K562 (cell line): ENCODE measurements around the gene WNT16. TPM values are rescaled to one million over a fixed set of nuclear protein-coding genes. Genes with fewer than 3 reads are reported as not detected.

Source experiments
- ATAC-seq: fragments of 200-7000 bp; cut with Tn5 transposase; 3 replicates; pipeline ENCODE4 v1.9.1; 2020; ENCODE audit warnings: moderate library complexity
- BruUV-seq: library from RNA; stranded (reverse); fragments of 400-500 nt; replicated peaks from 2 replicates; lab custom pipeline; 2021; lab: Mats Ljungman, UMichigan
- CTCF ChIA-PET: fragments of 300-600 bp; formaldehyde crosslinking; extraction: SDS; loops from one replicate; lab custom pipeline; 2021; ENCODE audit warnings: low intra/inter-chr PET ratio; lab: Yijun Ruan, JAX
- POLR2A ChIA-PET: fragments of 300-600, 350-650 bp; sonication (Branson Sonifier 250); formaldehyde crosslinking; extraction: SDS; loops from one replicate; lab custom pipeline; 2021; ENCODE audit warnings: antibody characterized with exemption, inconsistent platforms; lab: Yijun Ruan, JAX
- DNase-seq, 4 experiments: peaks; one replicate each; pipeline versions ENCODE4 v3.0.0 to v3.0.0-alpha.2; 2011 to 2018; ENCODE audit warnings: low spot score in 3 of 4, mixed read lengths in 3 of 4; ENCODE audit errors: extremely low read depth in 1 of 4
- FAIRE-seq: peaks from 2 replicates; lab custom pipeline; 2011; peaks lifted over from hg19 to GRCh38; lab: Jason Lieb, UNC
- H2AFZ ChIP-seq: 2 replicates; pipeline ENCODE4 v1.6.0; 2011; ENCODE audit warnings: low read depth, low read length, control low read depth, inconsistent platforms
- H3K27ac ChIP-seq: fragments of 200-600 bp; 3 replicates; pipeline ENCODE4 v1.8.0; 2011; ENCODE audit warnings: low read depth, mild to moderate bottlenecking, control low read depth, inconsistent platforms, low read length, moderate library complexity, mixed read lengths; ENCODE audit errors: extremely low read depth
- H3K27me3 ChIP-seq, 2 experiments: fragments of 300-600 bp in 1 of 2; 2 replicates in 1 of 2; 3 replicates in 1 of 2; pipeline versions ENCODE4 v1.6.0 to v1.8.0; 2011; ENCODE audit warnings: inconsistent platforms in 2 of 2, low read length in 2 of 2, mild to moderate bottlenecking in 1 of 2, mixed read lengths in 1 of 2, moderate library complexity in 1 of 2; ENCODE audit not compliant: control insufficient read depth in 2 of 2, insufficient read depth in 2 of 2
- H3K36me3 ChIP-seq: fragments of 300-600 bp; 3 replicates; pipeline ENCODE4 v1.8.0; 2011; ENCODE audit warnings: mild to moderate bottlenecking, low read length, inconsistent platforms; ENCODE audit not compliant: control insufficient read depth, insufficient read depth
- H3K4me1 ChIP-seq, 2 experiments: fragments of 200-600 bp in 1 of 2; replicated peaks in 1 of 2; 2 replicates in 1 of 2; 3 replicates in 1 of 2; pipeline versions ENCODE4 v1.5.1 to v1.8.0; 2011; ENCODE audit warnings: inconsistent platforms in 2 of 2, low read length in 2 of 2, mild to moderate bottlenecking in 1 of 2, mixed read lengths in 1 of 2, moderate library complexity in 1 of 2; ENCODE audit not compliant: control insufficient read depth in 2 of 2, insufficient read depth in 2 of 2
- H3K4me2 ChIP-seq: 2 replicates; pipeline ENCODE4 v1.6.1; 2011; ENCODE audit warnings: low read length, control low read depth, inconsistent platforms, mixed read lengths; ENCODE audit not compliant: insufficient read depth
- H3K4me3 ChIP-seq: fragments of 200-600 bp; sonication (generic), shearing (Covaris generic); 2 replicates; pipeline ENCODE4 v1.5.1; 2016; ENCODE audit warnings: control low read depth, inconsistent platforms
- H3K79me2 ChIP-seq: fragments of 200-600 bp; 3 replicates; pipeline ENCODE4 v1.8.0; 2011; ENCODE audit warnings: low read length, inconsistent platforms; ENCODE audit not compliant: control insufficient read depth, insufficient read depth
- H3K9ac ChIP-seq, 2 experiments: 2 replicates each; pipeline versions ENCODE4 v1.6.0 to v1.6.1; 2011; ENCODE audit warnings: low read depth in 2 of 2, low read length in 2 of 2, control low read depth in 1 of 2, inconsistent platforms in 1 of 2, mild to moderate bottlenecking in 1 of 2, mixed read lengths in 1 of 2; ENCODE audit not compliant: insufficient read depth in 1 of 2
- H3K9me1 ChIP-seq: one replicate; pipeline ENCODE4 v1.6.0; 2011; ENCODE audit warnings: inconsistent platforms, mild to moderate bottlenecking, low read length, moderate library complexity; ENCODE audit not compliant: control insufficient read depth, insufficient read depth
- H3K9me3 ChIP-seq: replicated peaks from 2 replicates; pipeline ENCODE4 v1.5.1; 2011; ENCODE audit warnings: low read depth, low read length, inconsistent platforms; ENCODE audit not compliant: control insufficient read depth, insufficient read depth
- H4K20me1 ChIP-seq: replicated peaks from 2 replicates; pipeline ENCODE4 v1.6.1; 2011; ENCODE audit warnings: low read length, inconsistent platforms, mixed read lengths; ENCODE audit not compliant: control insufficient read depth, insufficient read depth
- BMI1 ChIP-seq: fragments of 150-350 bp; IDR thresholded peaks from 2 replicates; pipeline ENCODE4 v1.6.1; 2014; ENCODE audit warnings: low read length
- CBX2 ChIP-seq: fragments of 200-600 bp; sonication (generic); IDR thresholded peaks from one replicate; pipeline ENCODE4 v1.6.1; 2012; ENCODE audit warnings: mild to moderate bottlenecking, low read length, inconsistent platforms; ENCODE audit not compliant: insufficient read depth, poor library complexity, severe bottlenecking
- CBX8 ChIP-seq: fragments of 200-600 bp; sonication (generic); IDR thresholded peaks from 2 replicates; pipeline ENCODE4 v1.6.1; 2012; ENCODE audit warnings: borderline replicate concordance, mixed run types, low read depth, mild to moderate bottlenecking, moderate library complexity, mixed read lengths, low read length, control low read depth, inconsistent platforms; ENCODE audit not compliant: poor library complexity, severe bottlenecking; ENCODE audit errors: extremely low read depth
- MEF2D ChIP-seq: conservative IDR thresholded peaks from 2 replicates; pipeline ENCODE4 v1.6.1; 2016; ENCODE audit warnings: low read depth, missing genetic modification characterization, missing compliant biosample characterization
- RNF2 ChIP-seq: sonication (generic); IDR thresholded peaks from 2 replicates; pipeline ENCODE4 v1.6.1; 2016
- ZZZ3 ChIP-seq: fragments of 450-650 bp; IDR thresholded peaks from 2 replicates; pipeline ENCODE4 v1.6.1; 2016; ENCODE audit warnings: antibody characterized with exemption, mild to moderate bottlenecking, moderate library complexity
- WGBS: fragments of 100-300 bp; shearing (Covaris generic); methylation state at CpG from one replicate; pipeline ENCODE4 v1.1.6; 2016; ENCODE audit warnings: low coverage, mixed read lengths; ENCODE audit not compliant: insufficient coverage; ENCODE audit errors: missing lambda C conversion rate; 5-methylcytosine and 5-hydroxymethylcytosine counted together
- in situ Hi-C: fragments of 300-500 bp; cut with MboI; formaldehyde crosslinking; loops from 4 replicates; pipeline ENCODE4 v1.15.0; 2018; ENCODE audit warnings: inconsistent platforms, mixed read lengths
- intact Hi-C: fragments of 100-400 bp; cut with micrococcal nuclease; formaldehyde crosslinking; loops from 2 replicates; pipeline ENCODE4 v1.14.2; 2022
- polyA plus RNA-seq, 8 experiments: library from polyadenylated mRNA; depleted of rRNA in 4 of 8; stranded (reverse) in 5 of 8; unstranded in 3 of 8; fragments of >200 nt; fragmentation: Nextera tagmentation in 2 of 8; fragmentation: Illumina TruSeq in 1 of 8; extraction: Ambion mirVana in 2 of 8; extraction: Trizol in 1 of 8; gene quantifications; 2 replicates each; pipeline versions ENCODE4 v1.2.1 to v1.2.3, GENCODE V29; 2011 to 2014; ENCODE audit warnings: inconsistent platforms in 1 of 8, missing spikeins in 1 of 8
- total RNA-seq, 7 experiments: library from RNA; depleted of rRNA in 6 of 7; stranded (reverse); fragments of >200 nt in 6 of 7; fragmentation: Illumina TruSeq in 2 of 7; extraction: Trizol in 2 of 7; gene quantifications; 2 replicates each; pipeline versions ENCODE4 v1.2.1 to v1.2.3, GENCODE V29; 2011 to 2021; ENCODE audit warnings: low replicate concordance in 1 of 7

Gene WNT16
- total and polyA plus RNA-seq, 9 of the 15 experiments (the other 6 are each of a cell fraction or from before 2014, with no cell fraction given): 0.06 to 0.07 TPM; not detected in 7

- no peak for ATAC-seq
- FAIRE-seq: no peak
- ChIA-PET POLR2A (no interaction called here), CTCF (no interaction called here)
- 26% methylated on average over 4 of the region's 4 CpGs for WGBS
- in situ Hi-C loops (no loop called here), intact Hi-C loops (loop anchor here (10.0 kb wide), 1 partner anchor 660 kb away; no protein-coding TSS in a partner anchor)
- Histone ChIP-seq H3K79me2 (no peaks in the 10 kb centered on the region), H3K9me1 (no peaks in the 10 kb centered on the region), H3K9me3 (no peaks in the 10 kb centered on the region), H3K4me3 (no peak overlapping the region), H3K9ac (no peak overlapping the region), H3K4me2 (no peak overlapping the region), H3K27ac (no peak overlapping the region), H3K36me3 (no peaks in the 10 kb centered on the region), H2AFZ (no peak overlapping the region), H4K20me1 (0 out of 2 replicates have a peak, but pooled peaks cover 3% of the 10 kb centered on the region), H3K27me3 (peaks cover 20 to 39% of the 10 kb centered on the region in 2 experiments), H3K4me1 (peaks cover 0 to 13% of the 10 kb centered on the region in 2 experiments; a peak in 4 of 5 replicates)
- no TSS peak for BruUV-seq
- TF ChIP-seq MEF2D (tag) (no peak), CBX8 (peak; percentile 90), RNF2 (peak; percentile 13; the same call in 1 of the 2 replicates), ZZZ3 (no peak), BMI1 (peak; percentile 29; the same call in 1 of the 2 replicates), CBX2 (peak; percentile 97)
- DNase-seq: no peak
These were observed 5.6 kb downstream of the WNT16 start for GRCh38 chr7:121334376-121334775.
